SKM-1 treated with dmso at 0.1 percent for 144 hours (cell line): ENCODE data around the gene PDE6G.

Experiments used
- DNase-seq: peaks from one replicate; lab custom pipeline; 2025; ENCODE audit not compliant: unreplicated experiment; lab: John Stamatoyannopoulos, UW

PDE6G gene

DNA sequence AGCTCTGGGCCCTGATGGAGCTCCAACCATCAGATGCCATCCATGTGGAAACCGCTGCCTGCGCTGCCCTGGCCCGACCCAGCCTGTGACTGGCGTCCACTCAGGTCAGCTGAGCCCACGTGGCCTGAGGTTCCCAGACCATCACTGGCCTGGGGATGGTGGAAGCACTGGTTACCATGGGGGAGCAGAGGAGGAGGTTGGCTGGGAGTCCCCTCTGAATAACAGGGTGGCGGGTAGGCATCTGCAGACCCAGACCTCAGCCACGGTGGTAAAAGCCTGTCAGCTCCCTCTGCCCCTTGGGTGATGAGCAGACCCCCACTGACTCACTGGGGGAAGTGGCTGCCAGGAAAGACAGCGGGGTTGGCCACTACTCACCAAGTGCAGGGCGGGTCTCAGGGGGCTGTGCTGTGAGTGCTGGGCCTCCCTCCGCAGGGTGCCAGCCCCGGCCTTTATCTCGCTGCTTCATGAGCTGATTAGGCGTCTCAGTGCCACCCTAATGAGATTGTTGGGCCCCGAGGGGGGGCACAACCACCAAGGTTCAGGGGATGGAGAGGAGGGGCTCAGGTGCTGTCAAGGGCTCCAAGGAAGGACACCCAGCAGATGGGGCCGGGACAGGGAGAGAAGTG lies at the start of gene PDE6G:
PDE6G (minus strand) TSS at position 425 of the 626 bp plus-strand sequence. CDS start 3,237 bp downstream, outside the sequence.
- DNase-seq: no peak

DNA sequence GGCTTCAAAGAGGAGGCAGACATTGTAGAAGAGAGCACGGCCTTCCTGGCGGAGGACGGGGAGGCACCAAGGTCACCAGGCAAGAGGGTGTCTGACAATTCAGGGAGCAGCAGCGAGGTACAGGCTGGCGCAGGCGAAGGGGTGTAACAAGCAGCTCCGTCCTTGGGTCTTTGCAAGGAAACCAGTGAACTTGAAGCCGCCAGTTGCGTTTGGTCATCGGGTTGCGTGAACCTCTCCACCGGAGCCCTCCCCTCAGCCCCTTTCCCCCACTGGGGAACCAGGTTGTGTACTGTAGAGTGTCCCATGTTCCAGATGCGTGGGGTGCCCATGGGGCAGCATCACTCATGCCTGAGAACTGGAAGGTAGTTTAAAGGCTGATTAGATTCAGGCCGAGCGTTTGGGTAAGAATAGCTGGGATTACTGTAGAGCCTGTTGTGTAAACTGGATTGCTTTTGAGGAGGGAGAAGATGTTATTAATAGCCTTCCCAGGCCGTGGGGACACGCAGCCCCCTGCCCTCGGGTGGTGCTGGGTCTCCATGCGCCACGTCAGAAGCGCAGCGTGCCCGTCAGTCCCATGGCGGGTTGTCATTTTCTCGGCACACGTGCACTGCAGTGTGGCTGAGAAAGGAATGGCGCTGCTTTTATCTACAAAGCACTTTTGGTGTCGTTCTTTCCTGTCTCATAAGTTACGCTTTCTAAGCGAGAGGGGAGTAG lies 49.3 kb upstream of the PDE6G start:
- no peak for DNase-seq

DNA sequence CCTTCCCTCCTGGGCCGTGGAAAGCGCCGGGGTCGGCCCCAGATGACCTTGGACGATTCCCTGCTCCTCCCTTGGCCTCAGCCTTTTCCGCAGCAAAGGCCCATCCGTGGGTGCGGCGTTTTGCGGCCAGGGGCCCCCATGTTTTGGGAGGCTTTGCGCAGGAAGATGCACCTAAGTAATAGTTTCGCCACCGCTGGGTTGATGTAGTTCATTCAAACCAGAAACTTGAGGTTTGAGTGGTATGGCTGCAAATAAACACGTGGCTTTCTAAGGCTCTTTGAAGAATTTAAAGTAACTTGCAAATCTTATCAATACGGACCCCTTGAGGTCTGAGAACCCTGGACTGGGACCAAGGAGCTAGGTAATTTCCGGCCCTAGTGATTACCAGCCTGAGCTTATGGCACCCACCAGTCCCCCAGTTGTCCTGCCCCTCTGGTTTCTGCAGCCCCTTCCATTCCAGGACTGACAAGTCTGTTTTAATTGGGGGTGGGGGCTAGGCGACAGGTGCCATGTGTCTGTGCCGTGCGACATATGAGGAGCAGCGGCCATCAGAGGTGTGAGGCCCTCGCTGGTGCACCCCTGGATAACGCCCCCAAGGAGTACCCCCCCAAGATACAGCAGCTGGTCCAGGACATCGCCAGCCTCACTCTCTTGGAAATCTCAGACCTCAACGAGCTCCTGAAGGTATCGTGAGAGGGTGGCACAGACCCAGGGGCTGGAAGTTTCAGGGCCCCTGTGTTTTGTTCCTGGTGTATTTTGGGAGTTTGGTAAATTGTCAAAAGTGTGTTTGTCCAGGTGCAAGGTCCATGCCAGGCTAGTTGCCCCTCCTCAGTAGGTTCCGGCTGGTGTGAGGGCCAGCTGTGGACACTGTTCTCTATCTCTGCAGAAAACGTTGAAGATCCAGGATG lies 47.7 kb upstream of the PDE6G start:
- no peak for DNase-seq

DNA sequence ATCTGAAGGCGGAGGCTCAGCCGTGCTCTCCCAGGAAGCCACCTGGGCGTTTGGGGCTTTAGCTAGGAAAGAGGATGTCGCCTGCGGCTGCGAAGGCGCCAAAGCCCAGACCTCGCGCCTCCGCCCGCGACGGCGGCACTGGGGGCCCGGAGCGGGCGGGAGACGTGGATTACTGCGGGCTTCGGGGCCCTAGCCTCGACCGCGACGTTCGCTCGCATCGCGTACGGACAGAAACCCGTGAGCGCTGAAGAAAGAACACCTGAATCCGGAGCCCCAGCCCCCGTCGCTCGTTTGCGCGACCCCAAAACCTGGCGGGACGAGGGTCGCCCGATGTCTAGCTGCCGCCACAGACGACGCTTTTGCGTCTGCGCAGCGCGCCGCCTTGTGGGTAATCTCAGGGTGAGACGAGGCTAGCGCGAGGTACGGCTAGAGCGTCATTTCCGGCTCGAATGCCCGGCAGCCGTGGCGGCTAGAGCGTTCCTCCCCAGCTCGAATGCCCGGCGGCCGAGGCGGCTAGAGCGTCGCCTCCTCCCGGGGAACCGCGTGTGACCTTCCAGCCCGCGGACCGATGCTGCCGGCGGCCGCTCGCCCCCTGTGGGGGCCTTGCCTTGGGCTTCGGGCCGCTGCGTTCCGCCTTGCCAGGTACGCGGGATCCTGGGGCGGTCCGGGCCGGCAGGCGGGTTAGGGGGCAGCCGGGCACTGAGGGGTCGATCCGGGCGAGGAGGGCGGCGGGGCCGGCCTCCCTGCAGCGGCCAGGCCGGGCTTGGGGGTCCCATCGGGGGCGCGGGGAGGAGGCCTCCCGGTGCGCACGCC lies 46.8 kb upstream of the PDE6G start, which contains the start of gene MRPL12:
MRPL12 (plus strand) TSS at position 434 of the 813 bp plus-strand sequence; CDS start at position 569, 135 bp downstream.
- DNase-seq: peak; percentile 84

DNA sequence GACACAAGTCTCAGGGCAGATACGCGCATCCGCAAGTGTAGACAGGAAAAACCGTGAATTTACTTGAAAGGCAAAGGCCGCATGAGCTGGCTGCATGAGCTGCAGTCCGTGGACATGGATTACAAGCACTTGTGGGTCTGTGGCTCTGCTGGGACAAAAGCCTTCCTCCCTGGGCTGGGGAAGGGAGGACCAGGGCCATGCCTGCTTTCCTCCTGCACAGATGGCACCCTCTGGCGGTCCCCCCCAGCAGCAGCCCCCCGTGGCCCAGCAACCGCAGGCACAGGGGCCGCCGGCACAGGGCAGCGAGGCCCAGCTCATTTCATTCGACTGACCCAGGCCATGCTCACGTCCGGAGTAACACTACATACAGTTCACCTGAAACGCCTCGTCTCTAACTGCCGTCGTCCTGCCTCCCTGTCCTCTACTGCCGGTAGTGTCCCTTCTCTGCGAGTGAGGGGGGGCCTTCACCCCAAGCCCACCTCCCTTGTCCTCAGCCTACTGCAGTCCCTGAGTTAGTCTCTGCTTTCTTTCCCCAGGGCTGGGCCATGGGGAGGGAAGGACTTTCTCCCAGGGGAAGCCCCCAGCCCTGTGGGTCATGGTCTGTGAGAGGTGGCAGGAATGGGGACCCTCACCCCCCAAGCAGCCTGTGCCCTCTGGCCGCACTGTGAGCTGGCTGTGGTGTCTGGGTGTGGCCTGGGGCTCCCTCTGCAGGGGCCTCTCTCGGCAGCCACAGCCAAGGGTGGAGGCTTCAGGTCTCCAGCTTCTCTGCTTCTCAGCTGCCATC lies 45.1 kb upstream of the PDE6G start:
- DNase-seq: no peak

DNA sequence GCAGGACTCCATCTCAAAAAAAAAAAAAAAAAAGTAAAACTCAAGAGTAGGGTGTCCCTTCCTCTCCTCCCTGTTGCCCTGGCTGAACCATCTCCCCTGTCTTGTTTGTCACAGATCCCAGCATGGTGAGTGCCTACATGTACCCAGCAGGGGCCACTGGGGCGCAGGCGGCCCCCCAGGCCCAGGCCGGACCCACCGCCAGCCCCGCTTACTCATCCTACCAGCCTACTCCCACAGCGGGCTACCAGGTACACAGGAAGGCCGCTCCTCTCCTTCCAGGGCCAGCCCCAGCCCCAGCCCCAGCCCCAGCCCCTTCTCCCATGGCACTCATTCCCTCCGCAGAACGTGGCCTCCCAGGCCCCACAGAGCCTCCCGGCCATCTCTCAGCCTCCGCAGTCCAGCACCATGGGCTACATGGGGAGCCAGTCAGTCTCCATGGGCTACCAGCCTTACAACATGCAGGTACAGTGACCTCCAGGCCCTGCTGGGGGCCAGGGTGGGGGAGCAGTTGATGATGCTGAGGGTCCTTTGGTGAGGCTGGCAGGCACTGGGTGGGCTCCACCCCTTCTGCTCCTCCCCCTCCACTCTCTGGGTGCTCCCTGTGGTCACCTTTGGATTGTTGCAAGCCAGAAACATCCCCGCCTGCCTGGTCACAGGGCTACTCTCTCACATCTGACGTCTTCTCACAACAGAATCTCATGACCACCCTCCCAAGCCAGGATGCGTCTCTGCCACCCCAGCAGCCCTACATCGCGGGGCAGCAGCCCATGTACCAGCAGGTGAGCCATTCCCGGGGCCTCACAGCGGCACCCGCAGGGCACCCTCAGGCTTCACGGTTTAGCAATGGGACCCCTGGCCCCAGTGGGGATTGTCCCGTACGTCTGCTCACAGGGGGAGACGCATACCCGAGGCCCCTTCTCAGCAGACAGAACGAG lies 44.3 kb upstream of the PDE6G start:
- DNase-seq: no peak

DNA sequence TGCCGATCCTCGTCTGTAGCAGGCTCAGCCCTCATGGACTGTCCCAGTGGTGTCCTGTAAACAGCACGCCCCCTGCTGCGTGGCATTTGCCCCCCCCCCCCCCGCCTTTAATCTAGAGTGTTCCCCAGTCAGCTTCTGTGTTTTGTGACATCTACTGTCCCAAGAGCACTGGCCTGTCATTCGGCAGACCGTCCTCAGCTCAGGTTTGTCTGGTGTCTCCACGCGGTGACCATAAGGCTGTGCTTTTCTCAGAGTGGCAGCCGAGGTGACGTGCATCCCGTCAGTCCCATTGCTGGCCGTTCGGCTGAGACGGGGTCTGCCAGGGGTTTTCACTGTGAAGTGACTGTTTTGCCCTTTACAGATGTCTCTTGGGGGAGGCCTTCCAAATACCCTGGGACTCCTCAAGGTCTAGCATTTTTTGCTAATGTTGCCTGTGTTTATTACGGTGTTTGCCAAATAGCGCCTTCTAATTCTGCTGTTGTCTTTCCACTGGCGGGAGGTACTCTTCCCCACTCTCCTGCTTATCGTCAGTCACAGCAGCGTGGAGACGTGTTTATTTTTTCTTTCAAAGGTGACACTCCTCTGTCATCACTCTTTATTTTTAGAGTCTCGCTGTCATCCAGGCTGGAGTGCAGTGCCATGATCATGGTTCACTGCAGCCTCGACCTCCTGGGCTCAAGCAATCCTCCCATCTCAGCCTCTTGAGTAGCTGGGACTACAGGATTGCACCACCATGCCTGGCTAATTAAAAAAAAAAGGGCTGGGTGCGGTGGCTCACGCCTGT lies 41.1 kb upstream of the PDE6G start:
- DNase-seq: no peak

DNA sequence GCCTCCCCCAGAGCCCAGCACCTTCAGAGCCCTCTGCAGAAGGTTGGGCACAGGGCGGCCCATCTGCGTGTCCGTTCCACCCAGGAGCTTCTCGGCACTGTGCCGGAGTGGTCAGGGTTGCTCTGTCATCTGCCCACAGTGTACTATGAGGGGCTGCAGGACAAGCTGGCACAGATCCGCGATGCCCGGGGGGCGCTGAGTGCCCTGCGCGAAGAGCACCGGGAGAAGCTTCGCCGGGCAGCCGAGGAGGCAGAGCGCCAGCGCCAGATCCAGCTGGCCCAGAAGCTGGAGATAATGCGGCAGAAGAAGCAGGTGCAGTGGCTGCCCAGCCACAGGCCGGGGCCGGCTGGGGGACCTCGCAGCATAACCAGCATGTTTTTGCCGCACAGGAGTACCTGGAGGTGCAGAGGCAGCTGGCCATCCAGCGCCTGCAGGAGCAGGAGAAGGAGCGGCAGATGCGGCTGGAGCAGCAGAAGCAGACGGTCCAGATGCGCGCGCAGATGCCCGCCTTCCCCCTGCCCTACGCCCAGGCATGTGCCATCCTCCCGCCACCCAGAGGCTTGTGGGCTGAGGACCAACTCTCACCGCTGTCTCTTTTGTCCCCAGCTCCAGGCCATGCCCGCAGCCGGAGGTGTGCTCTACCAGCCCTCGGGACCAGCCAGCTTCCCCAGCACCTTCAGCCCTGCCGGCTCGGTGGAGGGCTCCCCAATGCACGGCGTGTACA lies 40.0 kb upstream of the PDE6G start:
- DNase-seq: no peak

DNA sequence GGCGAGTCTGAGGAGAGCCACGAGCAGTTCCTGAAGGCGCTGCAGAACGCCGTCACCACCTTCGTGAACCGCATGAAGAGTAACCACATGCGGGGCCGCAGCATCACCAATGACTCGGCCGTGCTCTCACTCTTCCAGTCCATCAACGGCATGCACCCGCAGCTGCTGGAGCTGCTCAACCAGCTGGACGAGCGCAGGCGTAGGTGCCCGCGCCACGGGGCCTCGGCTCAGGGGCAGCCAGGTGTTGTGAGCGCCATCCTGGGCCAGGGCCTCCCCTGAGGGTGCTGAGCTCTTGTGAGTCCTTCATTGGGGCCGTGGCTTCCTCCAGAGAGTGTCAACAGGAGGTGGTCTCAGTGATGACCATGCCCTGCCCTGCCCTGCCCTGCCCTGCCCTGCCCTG lies 39.5 kb upstream of the PDE6G start:
- DNase-seq: no peak

DNA sequence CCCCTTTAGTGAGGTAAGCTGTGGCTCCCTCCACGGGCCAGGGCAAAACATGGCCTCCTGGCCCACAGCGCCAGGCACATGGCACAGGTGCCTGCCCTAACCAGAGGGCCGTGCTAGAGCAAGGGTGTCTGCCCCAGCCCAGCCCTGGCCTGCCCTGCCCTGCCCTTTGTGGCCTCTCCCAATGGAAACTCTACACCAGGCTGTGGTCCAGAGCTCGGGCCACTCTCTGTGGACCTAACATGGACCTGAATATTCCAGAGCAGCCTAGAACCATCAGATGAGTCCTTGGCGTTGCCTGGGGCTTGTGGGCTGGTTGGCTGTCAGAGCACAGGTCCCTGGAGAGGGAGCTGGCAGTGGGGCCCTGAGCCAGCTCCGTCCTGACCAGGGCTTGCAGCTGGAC lies 38.9 kb upstream of the PDE6G start:
- no peak for DNase-seq

DNA sequence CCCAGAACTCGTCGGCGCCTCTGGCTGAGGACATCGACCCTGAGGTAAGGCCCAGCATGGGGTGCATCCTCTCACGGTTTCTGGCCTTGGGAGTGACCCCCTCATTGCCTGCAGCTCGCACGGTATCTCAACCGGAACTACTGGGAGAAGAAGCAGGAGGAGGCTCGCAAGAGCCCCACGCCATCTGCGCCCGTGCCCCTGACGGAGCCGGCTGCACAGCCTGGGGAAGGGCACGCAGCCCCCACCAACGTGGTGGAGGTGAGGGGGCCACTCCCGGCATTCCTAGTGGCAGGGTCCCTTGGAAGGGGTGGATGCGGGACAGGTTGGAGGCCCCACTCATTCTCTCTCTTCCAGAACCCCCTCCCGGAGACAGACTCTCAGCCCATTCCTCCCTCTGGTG lies 38.5 kb upstream of the PDE6G start:
- no peak for DNase-seq

DNA sequence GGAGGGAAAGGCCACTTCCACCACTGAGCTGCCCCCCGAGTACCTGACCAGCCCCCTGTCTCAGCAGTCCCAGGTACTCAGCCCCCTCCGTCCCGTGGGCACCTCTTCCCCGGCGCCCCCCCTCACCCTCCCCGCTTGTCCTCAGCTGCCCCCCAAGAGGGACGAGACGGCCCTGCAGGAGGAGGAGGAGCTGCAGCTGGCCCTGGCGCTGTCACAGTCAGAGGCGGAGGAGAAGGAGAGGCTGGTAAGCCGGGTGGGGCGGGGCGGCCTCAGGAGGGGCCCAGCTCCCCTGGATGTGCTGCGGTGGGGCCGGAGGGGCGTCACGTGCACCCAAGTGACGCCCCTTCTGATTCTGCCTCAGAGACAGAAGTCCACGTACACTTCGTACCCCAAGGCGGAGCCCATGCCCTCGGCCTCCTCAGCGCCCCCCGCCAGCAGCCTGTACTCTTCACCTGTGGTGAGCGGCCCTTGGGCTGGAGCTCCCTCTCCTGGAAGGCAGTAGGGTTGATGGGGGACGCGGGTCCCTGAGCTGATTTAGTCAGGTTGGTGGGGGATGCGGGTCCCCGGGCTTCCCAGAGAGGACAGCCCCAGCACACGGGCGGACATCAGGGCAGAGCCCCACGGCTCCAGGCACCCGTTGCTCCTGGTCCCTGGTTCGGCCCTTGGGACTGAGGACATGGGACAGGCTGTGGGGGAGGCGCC lies 37.3 kb upstream of the PDE6G start:
- no peak for DNase-seq

DNA sequence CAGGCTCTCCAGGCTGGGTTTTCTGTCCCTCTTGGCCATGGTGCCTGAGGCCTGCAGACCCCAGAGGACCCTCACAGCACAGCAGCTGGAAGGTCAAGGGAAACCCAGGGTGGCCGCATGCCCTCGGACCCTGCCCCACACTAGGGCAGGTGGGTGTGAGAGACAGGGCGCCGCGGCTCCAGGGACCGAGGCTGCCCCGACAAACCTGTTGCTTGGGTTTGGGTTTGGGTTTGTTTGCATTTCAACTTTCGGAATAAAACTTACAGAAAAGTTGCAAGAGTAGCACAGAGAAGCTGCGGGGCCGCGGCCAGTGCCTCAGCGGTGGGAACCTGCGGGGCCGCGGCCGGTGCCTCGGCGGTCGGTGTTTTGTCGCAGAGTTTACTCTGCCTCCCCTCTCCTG lies 35.3 kb upstream of the PDE6G start:
- DNase-seq: no peak

DNA sequence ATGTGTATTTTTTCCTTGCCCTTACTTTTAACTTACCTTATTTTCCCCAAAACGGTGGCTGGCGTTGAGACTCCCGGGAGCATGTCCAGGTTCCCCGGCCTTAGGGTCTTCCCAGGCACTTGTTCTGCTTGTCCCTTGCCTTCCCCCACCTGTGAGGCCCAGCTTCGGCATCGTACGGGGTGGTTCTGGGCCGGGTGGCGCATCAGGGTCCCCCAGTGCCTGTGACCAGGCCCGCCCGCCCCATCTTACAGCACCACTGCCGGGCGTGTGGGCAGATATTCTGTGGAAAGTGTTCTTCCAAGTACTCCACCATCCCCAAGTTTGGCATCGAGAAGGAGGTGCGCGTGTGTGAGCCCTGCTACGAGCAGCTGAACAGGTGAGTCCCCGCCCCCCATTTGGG lies 34.9 kb upstream of the PDE6G start:
- no peak for DNase-seq

DNA sequence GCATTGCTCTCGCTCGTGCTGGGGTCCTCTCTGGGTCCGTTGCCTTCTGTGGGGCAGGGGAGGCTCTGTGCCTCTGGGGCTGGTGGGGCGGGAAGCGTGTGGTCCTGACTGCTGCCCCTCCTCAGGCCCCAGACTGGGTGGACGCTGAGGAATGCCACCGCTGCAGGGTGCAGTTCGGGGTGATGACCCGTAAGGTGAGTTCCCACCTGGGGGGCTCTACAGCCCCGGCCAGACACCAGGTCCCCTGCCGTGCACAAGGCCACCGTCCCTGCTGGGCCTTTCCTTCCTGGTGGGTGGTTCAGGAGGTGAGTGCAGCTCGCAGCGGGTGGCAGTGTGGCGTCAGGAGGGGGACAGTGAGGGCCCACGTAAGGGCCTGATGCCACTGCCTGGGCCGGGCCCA lies 34.2 kb upstream of the PDE6G start:
- no peak for DNase-seq

DNA sequence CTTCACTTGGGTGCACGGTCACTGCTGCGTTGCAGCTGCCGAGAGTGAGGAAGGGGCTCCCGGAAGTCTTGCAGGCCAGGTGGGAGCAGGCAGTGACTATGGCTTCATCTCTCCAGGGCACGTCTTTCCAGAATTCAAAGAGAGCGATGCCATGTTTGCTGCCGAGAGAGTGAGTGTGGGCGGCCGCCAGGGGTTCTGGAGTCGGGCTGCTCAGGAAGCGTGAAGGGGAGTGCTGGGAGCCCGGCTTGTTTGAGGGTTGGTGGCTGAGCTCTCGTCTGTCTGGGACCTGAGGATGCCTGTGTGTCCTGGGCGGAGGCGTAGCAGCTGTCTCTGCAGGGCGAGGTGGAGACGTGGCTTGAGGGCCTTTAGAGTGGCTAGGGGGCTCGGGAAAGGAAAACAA lies 33.7 kb upstream of the PDE6G start:
- DNase-seq: no peak

DNA sequence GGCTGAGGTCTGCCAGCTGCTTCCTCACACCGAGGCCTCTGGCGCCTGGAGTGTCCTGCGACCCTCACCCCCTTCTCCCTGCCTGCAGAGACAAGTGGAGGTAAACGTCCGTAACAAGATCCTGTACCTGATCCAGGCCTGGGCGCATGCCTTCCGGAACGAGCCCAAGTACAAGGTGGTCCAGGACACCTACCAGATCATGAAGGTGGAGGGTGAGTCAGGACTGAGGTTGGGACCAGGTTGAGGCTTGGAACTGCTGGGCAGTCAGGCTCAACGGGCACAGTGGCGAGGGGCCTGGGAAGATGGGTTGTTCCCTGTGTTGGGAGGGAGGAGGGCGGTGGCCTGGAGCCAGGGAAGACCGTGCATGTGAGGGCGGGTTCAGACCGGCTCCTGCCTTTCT lies 32.3 kb upstream of the PDE6G start:
- DNase-seq: no peak
